GM19351 (cell line): ENCODE data around the gene WDR72.

Experiments used
- ATAC-seq: cut with Tn5 transposase; IDR thresholded peaks from one replicate; pipeline ENCODE4 v1.9.1; 2021; ENCODE audit warnings: mild to moderate bottlenecking, moderate library complexity; ENCODE audit not compliant: unreplicated experiment

The WDR72 gene

GRCh38 chr15:53611145-53611920 lies 148.1 kb downstream of the WDR72 start:
- no peak for ATAC-seq

DNA sequence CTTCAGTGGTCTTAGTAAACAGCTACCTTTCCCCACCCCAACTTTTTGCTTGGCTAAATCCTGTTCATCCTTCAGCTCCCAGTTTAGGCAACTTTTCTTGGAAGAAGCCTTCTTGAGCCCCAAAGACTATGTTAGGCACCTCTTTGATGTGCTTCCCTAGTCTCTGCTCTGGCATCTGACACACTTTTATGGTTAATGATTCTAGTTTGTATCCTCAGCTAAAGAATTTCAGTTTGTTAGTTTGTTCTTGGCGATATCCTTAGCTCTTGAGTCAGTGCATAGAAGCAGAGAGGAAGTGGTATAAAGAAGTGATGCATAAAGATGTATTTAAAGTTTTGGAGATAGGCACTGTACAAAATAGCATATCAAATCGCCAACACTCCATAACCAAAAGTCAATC lies 168.4 kb downstream of the WDR72 start:
- ATAC-seq: no peak

DNA sequence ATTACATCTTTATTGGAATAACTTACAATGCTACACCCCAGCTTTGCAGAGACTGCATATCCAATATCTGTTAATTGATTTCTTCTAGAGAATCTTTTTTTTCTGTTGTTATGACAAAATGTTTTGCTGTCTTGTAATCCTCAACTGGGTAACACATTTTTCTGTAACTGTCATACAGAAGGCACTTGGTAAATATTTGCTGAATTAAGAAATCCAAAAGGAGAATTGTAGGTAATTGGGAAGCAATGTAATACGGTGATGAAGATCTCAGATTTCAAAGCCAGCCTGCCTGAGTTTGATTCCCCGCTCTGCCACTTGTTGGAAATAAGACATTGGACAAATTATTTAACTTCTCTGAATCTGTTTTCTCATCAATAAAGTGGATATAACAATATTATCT lies 169.1 kb downstream of the WDR72 start:
- no peak for ATAC-seq

- ATAC-seq: no peak
Measured at GRCh38 chr15:53589520-53590057, 169.9 kb downstream of the WDR72 start.

GRCh38 chr15:53588773-53589172 lies 170.7 kb downstream of the WDR72 start:
- no peak for ATAC-seq

DNA sequence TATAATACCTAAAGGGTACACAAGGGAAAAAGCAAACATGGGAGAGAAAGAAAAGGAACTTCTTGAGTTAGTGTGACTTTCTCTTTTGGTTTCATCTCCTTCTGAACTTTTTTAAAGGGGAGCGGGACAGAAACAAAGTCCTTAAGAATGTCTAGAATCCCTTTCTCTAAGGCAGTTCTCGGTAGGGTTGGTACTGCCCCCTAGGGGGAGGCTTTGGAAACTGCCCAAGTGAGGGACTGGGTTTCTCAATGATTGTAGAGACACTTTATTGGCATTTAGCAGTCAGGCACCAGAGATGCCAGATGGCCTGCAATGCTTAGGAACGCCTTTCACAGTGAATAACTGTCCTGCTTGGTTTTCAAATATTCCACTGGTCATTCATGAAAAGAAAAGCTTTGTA lies 172.7 kb downstream of the WDR72 start:
- ATAC-seq: peak; percentile 56

DNA sequence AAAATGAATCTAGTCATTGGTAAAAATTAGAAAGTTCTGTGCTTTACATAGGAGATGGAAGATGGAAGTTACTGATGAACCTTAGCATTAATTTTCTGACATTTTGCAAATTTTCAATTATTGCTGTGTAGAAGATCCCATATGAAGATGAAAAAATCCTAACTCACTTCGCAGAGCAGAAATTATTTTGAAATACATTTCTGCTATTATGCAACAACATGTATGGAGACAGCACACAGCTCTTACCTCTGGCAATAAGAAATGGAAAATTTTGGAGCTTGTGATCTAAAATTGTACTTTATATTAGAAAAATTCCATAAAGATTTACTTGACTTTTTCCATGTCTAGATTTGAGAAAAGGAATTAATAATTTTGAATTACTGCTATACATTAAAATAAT lies 177.9 kb downstream of the WDR72 start:
- ATAC-seq: no peak

DNA sequence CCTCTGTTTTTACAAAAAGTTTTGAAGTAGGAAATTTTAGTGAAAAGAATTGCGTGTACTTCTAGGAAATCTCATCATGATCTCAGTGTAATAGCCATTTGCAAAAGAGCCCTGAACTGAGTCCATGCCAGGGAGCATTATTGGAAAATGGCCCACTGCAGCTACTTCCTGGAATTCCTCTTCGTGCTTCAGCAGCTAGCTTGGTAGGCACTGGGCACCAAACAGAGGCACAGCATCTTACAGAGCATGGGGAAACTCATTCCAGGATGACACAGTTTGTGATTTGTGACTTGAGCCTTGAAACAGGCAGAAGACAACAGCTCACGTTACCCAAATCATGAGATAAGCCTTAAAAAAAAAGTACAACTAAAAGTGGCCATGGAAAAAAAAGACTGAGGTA lies 179.1 kb downstream of the WDR72 start:
- ATAC-seq: no peak

DNA sequence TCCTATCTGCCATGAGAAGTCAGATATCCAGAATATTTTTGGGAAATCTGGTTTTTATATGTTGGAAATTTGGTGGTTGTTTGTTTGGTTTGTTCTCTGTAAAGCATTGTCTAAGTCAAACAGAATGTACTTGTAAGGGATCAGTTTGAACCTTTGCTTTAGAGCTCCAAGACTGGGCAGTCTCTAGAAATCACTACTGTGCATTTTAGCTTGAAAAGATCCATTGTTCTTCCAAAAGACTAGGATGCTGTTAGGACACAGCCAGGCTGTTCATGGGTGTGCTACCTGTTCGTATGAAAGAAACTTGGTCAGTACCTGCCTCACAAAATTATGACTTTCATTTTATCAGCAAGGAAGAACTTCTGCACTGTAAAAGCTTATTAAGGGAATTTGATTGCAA lies 182.6 kb downstream of the WDR72 start:
- no peak for ATAC-seq

GRCh38 chr15:53573091-53573490 lies 186.4 kb downstream of the WDR72 start:
- no peak for ATAC-seq

GRCh38 chr15:53569751-53570480 lies 189.5 kb downstream of the WDR72 start:
- ATAC-seq: no peak

GRCh38 chr15:53566912-53567311 lies 192.6 kb downstream of the WDR72 start:
- ATAC-seq: no peak

DNA sequence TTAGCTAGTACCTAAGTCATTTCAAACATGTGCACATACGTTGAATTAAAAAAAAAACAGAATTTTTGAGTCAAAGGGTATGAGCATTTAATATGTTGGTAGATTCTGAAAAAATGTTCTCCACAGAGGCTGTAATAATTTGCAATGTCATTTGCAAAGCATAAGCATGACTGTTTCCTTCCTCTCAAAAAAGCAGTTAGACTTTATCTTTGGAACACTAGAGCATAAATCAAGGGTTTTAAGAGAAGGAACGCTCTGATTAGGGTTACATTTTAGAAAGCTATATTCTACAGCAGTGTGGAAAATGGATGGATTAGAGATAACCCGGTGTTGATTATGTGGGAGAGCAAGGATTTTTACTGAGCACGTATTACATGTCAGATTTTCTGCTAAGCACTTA lies 193.7 kb downstream of the WDR72 start:
- no peak for ATAC-seq

GRCh38 chr15:53564647-53565046 lies 194.8 kb downstream of the WDR72 start:
- no peak for ATAC-seq

DNA sequence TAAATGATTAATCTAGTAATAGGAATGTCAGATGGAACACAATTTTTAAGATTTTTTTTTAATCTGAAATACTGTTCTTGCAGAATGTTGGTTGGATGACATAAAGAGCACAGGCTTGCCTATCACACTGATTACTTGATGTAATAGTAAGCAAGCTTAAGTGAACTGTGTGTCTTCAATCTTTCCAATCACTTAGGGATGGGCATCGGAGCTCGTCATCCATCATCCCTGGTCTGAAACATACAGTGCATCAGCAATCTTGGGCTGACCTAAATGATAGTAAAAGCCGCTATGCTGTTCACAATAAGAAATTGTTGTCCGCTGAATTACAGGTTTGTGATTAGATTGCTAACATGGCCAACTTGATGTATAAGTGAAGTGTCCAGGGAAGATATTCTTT lies 195.8 kb downstream of the WDR72 start:
- ATAC-seq: no peak

- ATAC-seq: no peak
Measured at GRCh38 chr15:53559364-53560277, 199.8 kb downstream of the WDR72 start.

DNA sequence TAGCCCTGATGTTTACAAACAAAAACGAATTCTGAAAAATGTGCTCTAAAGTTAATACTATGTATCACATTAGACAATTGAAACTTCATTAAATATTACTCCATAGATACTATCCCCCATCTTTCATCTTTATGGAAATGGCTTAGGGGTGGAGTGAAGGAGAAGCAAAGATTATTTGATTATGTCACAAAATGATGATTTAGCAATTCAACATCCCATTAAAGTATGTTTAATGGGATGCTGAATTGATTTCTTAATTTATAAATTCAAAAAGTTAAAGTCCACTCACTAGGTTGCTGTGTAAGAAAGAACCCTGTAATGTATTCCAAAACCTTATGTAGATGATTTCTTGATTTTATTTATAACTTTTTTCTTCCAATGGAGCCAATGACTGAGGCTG lies 201.1 kb downstream of the WDR72 start:
- ATAC-seq: no peak

GRCh38 chr15:53555226-53555625 lies 204.2 kb downstream of the WDR72 start:
- ATAC-seq: no peak

- ATAC-seq: no peak
Measured at GRCh38 chr15:53549697-53550305, 209.7 kb downstream of the WDR72 start.

GRCh38 chr15:53548236-53548635 lies 211.2 kb downstream of the WDR72 start:
- ATAC-seq: no peak
